Natural killer cell (primary cell): Measurements from ENCODE around the gene PRG3. TPM values are rescaled to one million over a fixed set of nuclear protein-coding genes. Genes with fewer than 3 reads are reported as not detected.

ENCODE experiments used
- ATAC-seq, 3 donors: fragments of 150-1000 bp in 2 of 3; fragments of 200-7000 bp in 1 of 3; cut with Tn5 transposase; 1 replicate in 1 of 3; 2 replicates in 2 of 3; pipeline ENCODE4 v1.10.0; 2021; ENCODE audit warnings: mild to moderate bottlenecking in 2 of 3, moderate library complexity in 2 of 3
- DNase-seq, 2 donors: peaks; one replicate each; pipeline versions ENCODE4 v3.0.0 to v3.0.0-alpha.2; 2013 to 2021; ENCODE audit warnings: mixed read lengths in 1 of 2
- H3K27ac ChIP-seq: one replicate; pipeline ENCODE4 v1.5.1; 2013; ENCODE audit warnings: mild to moderate bottlenecking, low read length
- H3K27me3 ChIP-seq: one replicate; pipeline ENCODE4 v1.6.1; 2013; ENCODE audit warnings: low read length; ENCODE audit not compliant: control insufficient read depth, insufficient read depth
- H3K36me3 ChIP-seq: one replicate; pipeline ENCODE4 v1.6.1; 2013; ENCODE audit warnings: low read length; ENCODE audit not compliant: control insufficient read depth, insufficient read depth
- H3K4me1 ChIP-seq: one replicate; pipeline ENCODE4 v1.6.1; 2013; ENCODE audit warnings: low read length; ENCODE audit not compliant: control insufficient read depth, insufficient read depth
- H3K4me3 ChIP-seq: one replicate; pipeline ENCODE4 v1.5.1; 2013; ENCODE audit warnings: low read length
- H3K9me3 ChIP-seq: one replicate; pipeline ENCODE4 v1.6.1; 2013; ENCODE audit warnings: low read length; ENCODE audit not compliant: control insufficient read depth, insufficient read depth
- H3K27ac Mint-ChIP-seq, 2 donors: one replicate each; pipeline ENCODE4 v1.8.0; 2022; ENCODE audit warnings: mild to moderate bottlenecking in 2 of 2, mixed read lengths in 2 of 2, moderate library complexity in 1 of 2
- H3K27me3 Mint-ChIP-seq, 2 donors: one replicate each; pipeline ENCODE4 v1.8.0; 2022; ENCODE audit warnings: low read depth in 2 of 2, mixed read lengths in 2 of 2
- H3K36me3 Mint-ChIP-seq: one replicate; pipeline ENCODE4 v1.8.0; 2022; ENCODE audit warnings: mixed read lengths
- H3K4me1 Mint-ChIP-seq, 2 donors: one replicate each; pipeline ENCODE4 v1.8.0; 2022; ENCODE audit warnings: mixed read lengths in 2 of 2
- H3K4me3 Mint-ChIP-seq: one replicate; pipeline ENCODE4 v1.8.0; 2022; ENCODE audit warnings: mild to moderate bottlenecking, moderate library complexity, mixed read lengths
- H3K9me3 Mint-ChIP-seq, 2 donors: one replicate each; pipeline ENCODE4 v1.8.0; 2022; ENCODE audit warnings: mixed read lengths in 2 of 2
- CTCF ChIP-seq: fragments of 200-600 bp; IDR thresholded peaks from one replicate; pipeline ENCODE4 v1.8.0; 2022; ENCODE audit warnings: antibody characterized with exemption
- WGBS: methylation state at CpG from one replicate; pipeline ENCODE4 v1.1.7; 2013; ENCODE audit warnings: missing lambda C conversion rate; ENCODE audit not compliant: insufficient coverage; 5-methylcytosine and 5-hydroxymethylcytosine counted together
- intact Hi-C: fragments of 100-400 bp; cut with micrococcal nuclease; formaldehyde crosslinking; loops from one replicate; pipeline ENCODE4 v1.14.2; 2022
- total RNA-seq, 4 donors: library from RNA; stranded (reverse); fragments of 120-200 nt in 1 of 4; gene quantifications; one replicate each; pipeline versions ENCODE4 v1.2.3 to v1.2.4, GENCODE V29; 2013 to 2022

PRG3 gene
- total RNA-seq, 3 donors from 2014 or later (not counting 1 experiment from before 2014, with no cell fraction given) = not detected

GRCh38 chr11:57348636-57349313 lies 32.2 kb downstream of the PRG3 start:
- peaks cover 7 to 8% of the 10 kb centered on the region in 2 donors for H3K4me1 Mint-ChIP-seq
- TF ChIP-seq CTCF = no peak
- no peak overlapping the region for H3K4me3 Mint-ChIP-seq
- H3K36me3 ChIP-seq = no peaks in the 10 kb centered on the region
- H3K27ac ChIP-seq = no peak overlapping the region
- DNase-seq = no peak
- H3K4me1 ChIP-seq = peaks cover 5% of the 10 kb centered on the region
- no peak overlapping the region for H3K4me3 ChIP-seq
- H3K9me3 Mint-ChIP-seq = no peaks in the 10 kb centered on the region
- no peaks in the 10 kb centered on the region for H3K36me3 Mint-ChIP-seq
- peaks cover 0 to 7% of the 10 kb centered on the region in 2 donors for H3K27me3 Mint-ChIP-seq
- no peaks in the 10 kb centered on the region for H3K9me3 ChIP-seq
- no peaks in the 10 kb centered on the region for H3K27me3 ChIP-seq
- H3K27ac Mint-ChIP-seq = peak overlapping the region in 1 of 2 donors; percentile 27
- 87% methylated on average over 14 of the region's 14 CpGs for WGBS
- no peak for ATAC-seq
- intact Hi-C loops = loop anchor here (5.0 kb wide), 1 partner anchor 134 kb away; no protein-coding TSS in a partner anchor

- Mint-ChIP-seq H3K4me3 (no peak overlapping the region), H3K36me3 (no peaks in the 10 kb centered on the region), H3K27ac (peak overlapping the region in 1 of 2 donors; percentile 27), H3K4me1 (peaks cover 7 to 8% of the 10 kb centered on the region in 2 donors), H3K9me3 (no peaks in the 10 kb centered on the region), H3K27me3 (peaks cover 0 to 7% of the 10 kb centered on the region in 2 donors)
- ATAC-seq (no peak), DNase-seq (no peak)
- TF ChIP-seq CTCF = no peak
- H3K36me3 ChIP-seq = no peaks in the 10 kb centered on the region
- WGBS = 94% methylated on average over 5 of the region's 7 CpGs
- no peak overlapping the region for H3K27ac ChIP-seq
- H3K4me1 ChIP-seq = peaks cover 5% of the 10 kb centered on the region
- no peaks in the 10 kb centered on the region for H3K9me3 ChIP-seq
- H3K27me3 ChIP-seq = no peaks in the 10 kb centered on the region
- no peak overlapping the region for H3K4me3 ChIP-seq
- intact Hi-C loops = loop anchor here (5.0 kb wide), 1 partner anchor 134 kb away; no protein-coding TSS in a partner anchor
Observed at GRCh38 chr11:57348052-57348451, 32.9 kb downstream of the PRG3 start.

DNA sequence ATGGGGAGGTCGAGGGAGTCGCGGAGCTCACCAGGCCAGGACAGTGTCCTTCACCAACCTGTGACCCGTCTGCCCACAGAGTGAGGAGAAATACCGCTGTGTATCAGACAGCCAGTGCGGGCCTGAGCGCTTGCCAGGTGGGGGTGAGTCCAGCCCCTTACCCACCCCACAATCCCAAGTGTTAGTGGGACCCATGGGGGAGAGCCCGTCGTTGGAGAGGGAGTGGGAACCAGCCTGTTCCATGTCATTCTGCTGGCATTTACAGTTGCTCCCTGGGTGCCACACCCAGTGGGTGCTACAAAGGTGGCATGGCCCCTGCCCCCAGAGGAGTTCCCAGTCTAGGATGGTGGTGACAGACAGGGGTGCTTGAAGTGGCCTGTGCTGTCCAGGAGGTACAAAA lies 33.6 kb downstream of the PRG3 start:
- TF ChIP-seq CTCF = no peak
- Histone ChIP-seq H3K36me3 (no peaks in the 10 kb centered on the region), H3K4me1 (peaks cover 5% of the 10 kb centered on the region), H3K27ac (no peak overlapping the region), H3K9me3 (no peaks in the 10 kb centered on the region), H3K27me3 (no peaks in the 10 kb centered on the region), H3K4me3 (no peak overlapping the region)
- peak overlapping the region in 1 of 2 donors; percentile 40 for H3K27ac Mint-ChIP-seq
- H3K27me3 Mint-ChIP-seq = peaks cover 0 to 7% of the 10 kb centered on the region in 2 donors
- WGBS = 85% methylated on average over 6 of the region's 9 CpGs
- intact Hi-C loops = loop anchor here (5.0 kb wide), 1 partner anchor 135 kb away; no protein-coding TSS in a partner anchor
- peaks cover 7 to 8% of the 10 kb centered on the region in 2 donors for H3K4me1 Mint-ChIP-seq
- H3K4me3 Mint-ChIP-seq = no peak overlapping the region
- ATAC-seq (peak in 1 of 3 donors; percentile 17), DNase-seq (no peak)
- no peaks in the 10 kb centered on the region for H3K9me3 Mint-ChIP-seq
- no peaks in the 10 kb centered on the region for H3K36me3 Mint-ChIP-seq
